Measurements from ENCODE around the gene EIF3L. TPM values are rescaled to one million over a fixed set of nuclear protein-coding genes. Genes with fewer than 3 reads are reported as not detected.

Gene EIF3L
- total RNA-seq = 256 and 364 TPM in 2 replicates

GRCh38 chr22:37849089-37849751 lies at the start of gene EIF3L:
Gene EIF3L, plus strand, starts transcription at chr22:37849419. Its CDS starts 31 bp downstream, at chr22:37849450.

GRCh38 chr22:37807410-37808293 lies 41.6 kb upstream of the EIF3L start, which contains the start of gene GCAT:
Gene GCAT, plus strand, starts transcription at chr22:37807934. Its CDS starts 34 bp downstream, at chr22:37807968.

GRCh38 chr22:37823134-37823985 lies 25.9 kb upstream of the EIF3L start, which contains the start of gene GALR3:
Gene GALR3, plus strand, starts transcription at chr22:37823382. Its CDS starts 25 bp downstream, at chr22:37823407.

GRCh38 chr22:37905534-37906363 lies 56.5 kb downstream of the EIF3L start, which contains the start of gene MICALL1:
Gene MICALL1, plus strand, starts transcription at chr22:37906297. Its CDS starts 126 bp downstream, at chr22:37906423.

Other genes with a start within 250 kb of the EIF3L start
- 34.5 and 34.8 TPM in 2 replicates for gene GGA1, start 240.6 kb upstream of the EIF3L start, total RNA-seq
- 7.3 and 16.1 TPM in 2 replicates for gene SH3BP1, start 209.8 kb upstream of the EIF3L start, total RNA-seq
- 1.7 and 2.8 TPM in 2 replicates for gene PDXP, start 190.7 kb upstream of the EIF3L start, total RNA-seq
- 17,095 and 18,883 TPM in 2 replicates for gene LGALS1, start 173.8 kb upstream of the EIF3L start, total RNA-seq
- 20.2 and 25.5 TPM in 2 replicates for gene NOL12, start 163.1 kb upstream of the EIF3L start, total RNA-seq
- 140 and 250 TPM in 2 replicates for gene TRIOBP, start 152.4 kb upstream of the EIF3L start, total RNA-seq
- gene GCAT, start 41.5 kb upstream of the EIF3L start, total RNA-seq = 15.0 and 24.3 TPM in 2 replicates
- not detected in 2 replicates for gene GALR3, start 26.0 kb upstream of the EIF3L start, total RNA-seq
- 11.8 and 12.0 TPM in 2 replicates for gene ANKRD54, start 5.1 kb upstream of the EIF3L start, total RNA-seq
- gene MICALL1, start 56.9 kb downstream of the EIF3L start, total RNA-seq = 8.4 and 10.2 TPM in 2 replicates
- gene C22orf23, start 104.2 kb downstream of the EIF3L start, total RNA-seq = 0.09 and 0.32 TPM in 2 replicates
- gene POLR2F, start 104.3 kb downstream of the EIF3L start, total RNA-seq = 64.2 and 72.6 TPM in 2 replicates
- not detected in 2 replicates for gene SOX10, start 135.1 kb downstream of the EIF3L start, total RNA-seq
- 9.6 and 13.4 TPM in 2 replicates for gene PICK1, start 208.0 kb downstream of the EIF3L start, total RNA-seq
- gene SLC16A8, start 234.8 kb downstream of the EIF3L start, total RNA-seq = 0.32 and 0.60 TPM in 2 replicates

Data from bronchial smooth muscle cell (primary cell).